Measurements from ENCODE around the gene DYNLT5.

GRCh38 chr1:66791621-66792610 lies 39.7 kb downstream of the DYNLT5 start:
- TF ChIP-seq CTCF (IDR thresholded peaks at IDR 0.05; ENCODE audit: low read length), result no peak
- TF ChIP-seq EZH2 (optimal IDR thresholded peaks at IDR 0.05; ENCODE audit: low read depth, low read length), result no peak

All from MM.1S (cell line).